Vagina (tissue), 2 donors: ENCODE measurements around the gene GRAMD2B.

Experiments used
- CTCF ChIP-seq, 3 experiments: fragments of 450-650 bp in 2 of 3; fragments of 200-600 bp in 1 of 3; sonication (generic) in 1 of 3; IDR thresholded peaks; one replicate each; pipeline ENCODE4 v1.5.1; 2017 to 2019; ENCODE audit warnings: antibody characterized with exemption in 3 of 3, mild to moderate bottlenecking in 2 of 3, moderate library complexity in 2 of 3
- POLR2A ChIP-seq, 2 donors: fragments of 450-650 bp; IDR thresholded peaks; one replicate each; pipeline ENCODE4 v1.6.1; 2017; ENCODE audit warnings: antibody characterized with exemption in 2 of 2, mild to moderate bottlenecking in 2 of 2, moderate library complexity in 2 of 2
- POLR2AphosphoS5 ChIP-seq, 2 donors: sonication (generic); formaldehyde crosslinking; IDR thresholded peaks; one replicate each; pipeline ENCODE4 v1.9.0; 2017; ENCODE audit warnings: antibody characterized with exemption in 2 of 2, mild to moderate bottlenecking in 2 of 2, low read depth in 1 of 2; ENCODE audit not compliant: insufficient read depth in 1 of 2

- TF ChIP-seq CTCF (IDR thresholded peaks at IDR 0.05) (no peak), POLR2A (IDR thresholded peaks at IDR 0.05) (no peak), POLR2AphosphoS5 (IDR thresholded peaks at IDR 0.05; ENCODE audit: insufficient read depth in 1 of 2, low read depth in 1 of 2) (no peak)
Measured at GRCh38 chr5:126428421-126428820, 5.2 kb downstream of the GRAMD2B start.
